Measurements from ENCODE around the gene SLC47A1.
"Not testable (repeated sequence)": the region's sequence is repeated elsewhere in the genome, so short reads cannot be mapped to it uniquely, and the experiment has no call there.

GRCh38 chr17:19505561-19505960, 28.1 kb upstream of the SLC47A1 start:
- not testable (repeated sequence) for TF ChIP-seq CTCF, POLR2A (IDR thresholded peaks at IDR 0.05)
